HG03378 (cell line): ENCODE results near the gene DYNC1LI2.

Source experiments
- ATAC-seq: cut with Tn5 transposase; IDR thresholded peaks from one replicate; pipeline ENCODE4 v1.9.1; 2021; ENCODE audit warnings: mild to moderate bottlenecking, moderate library complexity; ENCODE audit not compliant: unreplicated experiment

The DYNC1LI2 gene

DNA sequence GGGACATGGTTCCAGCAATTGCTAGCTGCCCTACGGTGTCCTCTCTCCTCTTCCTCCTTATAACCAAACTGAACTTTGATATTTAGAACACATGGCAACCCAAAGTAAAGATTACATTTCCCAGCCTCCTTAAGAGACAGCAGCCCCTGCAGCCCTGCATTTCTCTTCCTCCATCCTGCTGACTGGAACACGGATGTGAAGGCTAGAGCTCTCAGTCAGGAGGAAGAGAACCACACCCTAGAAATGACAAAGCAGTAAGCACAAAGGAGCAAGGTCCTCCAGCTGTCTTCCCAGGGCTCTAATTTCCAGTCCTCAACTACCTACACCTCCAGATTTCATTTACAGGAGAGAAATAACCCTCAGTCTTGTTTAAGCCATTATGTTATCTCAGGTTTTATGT, 10.9 kb downstream of the DYNC1LI2 start:
- ATAC-seq, result no peak

GRCh38 chr16:66740010-66740409, 11.4 kb downstream of the DYNC1LI2 start:
- ATAC-seq, result no peak

GRCh38 chr16:66735891-66736290, 15.5 kb downstream of the DYNC1LI2 start:
- ATAC-seq, result no peak

DNA sequence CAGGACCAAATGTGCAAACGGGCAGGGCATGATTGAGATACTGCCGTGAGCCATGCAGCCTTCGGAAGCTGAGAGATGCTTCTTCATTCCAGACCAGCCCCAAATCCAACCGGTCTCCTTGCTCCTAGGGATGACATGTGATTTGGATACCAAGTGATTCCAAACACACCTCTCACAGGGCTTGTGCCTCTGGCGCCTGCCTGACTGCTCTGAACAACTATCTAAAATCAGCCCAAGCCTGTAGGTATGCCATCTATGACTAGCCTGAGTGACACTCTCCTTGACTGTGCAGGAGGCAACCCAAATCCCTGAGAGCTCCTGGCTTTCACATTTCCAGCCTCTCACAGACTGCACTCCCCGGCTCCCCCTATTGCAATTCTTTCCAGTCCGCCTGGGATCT, 20.3 kb downstream of the DYNC1LI2 start:
- no peak for ATAC-seq

DNA sequence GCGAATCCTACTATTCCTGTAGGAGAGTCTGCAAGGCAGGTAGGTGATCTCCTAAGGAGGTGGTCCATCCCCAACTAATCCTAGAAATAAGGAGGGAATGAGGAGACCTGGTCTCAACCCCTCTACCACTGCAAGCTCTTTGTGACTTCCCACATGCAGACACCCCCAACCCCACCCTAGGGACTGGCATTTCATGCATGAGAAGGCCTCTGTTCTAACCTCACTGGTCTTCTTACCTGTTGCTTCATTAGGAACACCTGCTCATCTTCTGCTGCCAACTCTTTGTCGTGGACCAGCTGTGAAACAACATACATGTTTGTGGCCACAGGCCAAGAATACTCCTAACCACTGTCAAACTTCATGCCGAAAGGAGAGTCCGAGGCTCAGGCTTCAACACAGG, 22.6 kb downstream of the DYNC1LI2 start:
- no peak for ATAC-seq

DNA sequence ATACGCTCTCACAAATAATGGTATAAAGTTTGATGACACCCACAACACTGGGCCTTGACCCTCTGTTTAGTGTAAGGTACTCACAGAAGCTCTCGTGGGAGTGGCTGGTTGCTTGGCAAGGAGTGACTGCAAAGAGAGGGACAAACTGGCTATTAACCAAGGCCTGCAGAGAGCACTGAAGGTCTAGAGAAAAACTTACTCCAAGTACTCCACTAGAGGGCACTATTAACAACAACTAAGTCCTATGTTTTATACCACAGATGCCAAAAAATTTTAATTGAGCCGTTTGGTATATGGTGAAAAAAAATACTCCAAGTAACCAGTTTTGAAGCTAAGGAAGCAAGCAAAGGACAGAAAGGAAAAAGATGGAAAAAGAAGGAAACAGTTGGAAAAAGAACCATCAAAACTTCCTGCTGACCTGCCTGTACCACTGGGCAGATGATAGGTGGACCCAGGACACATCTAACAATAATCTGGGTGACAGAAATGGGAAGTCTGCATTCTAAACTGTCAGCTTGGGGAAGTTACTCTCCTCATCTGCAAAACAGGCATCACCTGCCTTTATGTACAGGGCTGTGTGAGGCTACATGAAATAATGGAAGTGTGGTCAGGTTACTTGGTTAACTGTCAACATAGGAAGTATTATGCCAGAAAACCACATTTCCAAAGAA, 23.2 kb downstream of the DYNC1LI2 start:
- no peak for ATAC-seq

GRCh38 chr16:66720766-66721165, 30.6 kb downstream of the DYNC1LI2 start:
- no peak for ATAC-seq

DNA sequence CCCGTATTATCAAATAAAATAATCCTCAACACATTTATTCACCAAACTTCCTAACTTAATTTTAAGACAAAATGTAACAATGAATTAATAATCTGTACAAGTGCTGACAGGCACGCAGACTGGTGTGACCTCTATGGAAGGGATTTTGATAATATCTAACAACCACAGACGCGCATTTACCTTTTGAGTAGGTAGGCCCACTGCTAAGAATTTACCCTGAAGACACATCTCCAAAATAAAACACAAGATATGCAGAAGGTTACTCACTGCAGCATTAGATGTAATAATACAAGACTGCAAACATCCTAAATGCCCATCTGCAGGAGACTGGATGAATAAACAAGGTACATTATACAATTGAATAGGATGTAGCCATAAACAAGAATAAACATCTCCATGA, 32.2 kb downstream of the DYNC1LI2 start:
- ATAC-seq, result no peak

DNA sequence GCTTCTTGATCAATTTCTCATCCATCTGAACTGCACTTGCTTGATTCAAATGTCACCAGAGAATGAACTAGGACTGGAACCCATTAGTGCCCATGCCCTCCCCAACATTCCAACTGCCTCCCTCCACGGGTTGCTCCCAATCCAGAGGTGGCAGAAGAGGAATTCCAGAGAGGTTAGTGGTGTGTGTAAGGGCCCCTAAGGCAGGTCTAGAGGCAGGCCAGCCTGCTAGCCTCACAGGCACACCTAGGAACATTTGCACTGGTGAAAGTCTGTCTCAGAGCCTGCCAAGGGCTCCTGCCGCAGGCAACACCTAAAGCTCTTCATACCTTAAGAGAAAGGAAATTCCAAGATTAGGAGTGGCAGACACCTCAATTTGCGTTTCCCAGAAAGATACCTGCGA, 33.6 kb downstream of the DYNC1LI2 start:
- no peak for ATAC-seq

GRCh38 chr16:66717112-66717675, 34.2 kb downstream of the DYNC1LI2 start:
- no peak for ATAC-seq

DNA sequence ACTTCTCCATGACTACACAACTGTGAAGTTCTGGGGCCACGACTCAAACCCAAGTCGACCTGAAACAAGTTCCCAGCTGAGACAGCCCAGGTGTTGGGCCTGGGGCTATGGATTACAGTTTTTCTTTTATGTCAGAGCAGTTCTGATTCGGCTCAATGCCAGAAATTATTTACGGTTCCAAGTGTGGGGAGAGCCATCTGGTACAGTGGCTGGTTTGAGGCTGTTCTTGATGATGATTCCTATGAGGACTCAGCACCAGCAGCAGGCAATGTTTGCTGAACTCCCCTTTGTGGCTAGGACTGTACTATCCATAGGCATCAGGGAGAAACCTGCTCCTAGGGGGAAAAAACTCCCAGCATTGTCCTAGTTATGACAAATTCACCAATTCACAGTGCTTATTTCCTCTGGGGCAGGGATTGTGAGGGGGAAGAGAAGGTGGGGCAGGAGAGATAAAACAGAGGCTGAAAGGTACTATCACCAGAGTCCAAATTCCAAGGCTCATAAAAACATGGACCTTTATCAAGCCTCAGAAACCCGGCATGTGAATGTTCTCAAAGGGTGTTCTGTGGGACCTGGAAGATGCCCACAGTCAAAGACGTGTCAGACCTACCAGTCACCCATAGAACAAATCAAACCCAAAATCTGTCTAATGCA, 36.6 kb downstream of the DYNC1LI2 start:
- no peak for ATAC-seq

DNA sequence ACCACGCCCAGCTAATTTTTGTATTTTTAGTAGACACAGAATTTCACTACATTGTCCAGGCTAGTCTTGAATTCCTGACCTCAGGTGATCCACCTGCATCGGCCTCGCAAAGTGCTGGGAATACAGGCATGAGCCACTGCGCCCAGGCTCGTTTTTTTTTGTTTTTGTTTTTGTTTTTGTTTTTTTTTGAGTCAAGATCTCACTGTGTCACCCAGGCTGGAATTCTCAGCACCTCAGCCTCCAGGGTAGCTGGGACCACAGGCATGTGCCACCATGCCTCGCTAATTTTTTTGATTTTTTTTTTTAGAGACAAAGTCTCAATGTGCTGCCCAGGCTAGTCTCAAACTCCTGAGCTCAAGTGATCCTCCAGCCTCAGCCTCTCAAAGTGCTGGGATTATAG, 37.3 kb downstream of the DYNC1LI2 start:
- ATAC-seq, result no peak

GRCh38 chr16:66713076-66713475, 38.3 kb downstream of the DYNC1LI2 start:
- no peak for ATAC-seq

DNA sequence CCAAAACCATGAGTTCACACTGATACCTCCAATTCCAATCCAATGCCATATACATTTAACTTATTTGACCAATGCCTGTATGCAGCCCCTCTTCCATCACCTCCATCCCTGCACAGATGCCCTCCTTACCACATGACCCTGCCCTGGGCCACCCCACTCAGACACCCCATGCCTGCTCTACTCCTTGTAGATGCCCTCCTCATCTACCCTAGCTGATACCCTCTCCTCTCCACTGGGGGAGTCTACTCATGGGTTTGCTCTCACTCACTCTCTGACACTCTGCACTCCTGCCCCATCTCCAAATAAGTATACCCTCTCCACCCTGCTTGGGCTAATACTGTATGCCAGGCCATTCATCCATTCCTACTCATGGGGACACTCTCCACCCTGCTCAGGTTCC, 38.9 kb downstream of the DYNC1LI2 start:
- no peak for ATAC-seq

DNA sequence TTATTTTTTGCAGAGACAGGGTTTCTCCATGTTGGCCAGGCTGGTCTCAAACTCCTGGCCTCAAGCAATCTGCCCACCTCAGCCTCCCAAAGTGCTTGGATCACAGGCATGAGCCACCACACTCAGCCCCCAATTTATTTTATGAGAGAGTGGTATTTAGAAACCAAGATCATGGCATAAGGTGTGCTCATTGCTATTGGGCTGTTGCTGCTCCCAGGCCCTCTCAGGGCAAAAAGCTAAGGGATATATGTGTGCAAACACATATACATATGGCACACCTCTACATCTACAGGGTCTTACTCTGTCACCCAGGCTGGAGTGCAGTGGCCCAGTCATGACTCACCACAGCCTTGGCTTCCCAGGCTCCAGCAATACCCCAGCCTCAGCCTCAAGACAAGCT, 39.8 kb downstream of the DYNC1LI2 start:
- ATAC-seq, result no peak

DNA sequence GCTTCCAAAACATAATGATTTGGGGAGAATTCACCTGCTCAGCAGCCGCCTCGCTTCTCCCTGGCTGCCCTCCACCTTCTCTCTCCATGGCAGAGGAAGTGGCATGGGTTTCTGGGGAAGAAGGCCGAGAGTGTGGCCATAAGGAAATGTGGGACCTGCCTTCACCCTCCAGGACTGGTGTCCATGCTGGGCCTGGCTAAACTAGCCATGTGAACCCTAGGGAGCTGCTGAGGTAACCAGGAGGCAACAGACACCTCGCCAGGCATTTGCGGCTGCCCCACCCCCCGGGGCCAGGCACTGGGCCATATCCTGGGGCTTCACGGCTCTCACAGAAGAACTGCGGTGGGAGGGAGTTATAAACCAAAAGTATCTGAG, 44.9 kb downstream of the DYNC1LI2 start:
- no peak for ATAC-seq

GRCh38 chr16:66705790-66706505, 45.5 kb downstream of the DYNC1LI2 start:
- ATAC-seq, result no peak

GRCh38 chr16:66703406-66704215, 47.8 kb downstream of the DYNC1LI2 start:
- ATAC-seq, result no peak

DNA sequence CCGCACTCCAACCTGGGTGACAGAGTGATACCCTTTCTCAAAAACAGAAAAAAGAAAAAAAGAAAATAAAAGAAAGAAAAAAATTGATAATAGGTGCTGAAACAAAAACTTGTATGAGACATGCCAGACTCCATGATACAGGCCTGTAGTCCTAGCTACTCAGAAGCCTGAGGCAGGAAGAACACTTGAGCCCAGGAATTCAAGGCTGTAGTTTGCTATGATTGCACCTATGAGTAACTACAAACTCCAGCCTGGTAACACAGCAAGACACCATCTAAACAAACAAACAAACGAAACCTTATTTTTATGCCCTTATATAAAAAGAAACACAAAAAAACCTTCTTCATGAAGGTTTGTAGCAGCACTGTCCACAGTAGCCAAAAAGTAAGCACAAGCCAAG, 49.9 kb downstream of the DYNC1LI2 start:
- ATAC-seq, result no peak

- no peak for ATAC-seq
Measured at GRCh38 chr16:66701026-66701425, 50.4 kb downstream of the DYNC1LI2 start.

- no peak for ATAC-seq
Measured at GRCh38 chr16:66699898-66700297, 51.5 kb downstream of the DYNC1LI2 start.
